GM19452 (cell line): ENCODE measurements around the gene BSN.

ENCODE experiments used
- ATAC-seq: cut with Tn5 transposase; IDR thresholded peaks from one replicate; pipeline ENCODE4 v1.9.1; 2021; ENCODE audit not compliant: unreplicated experiment

Gene BSN

DNA sequence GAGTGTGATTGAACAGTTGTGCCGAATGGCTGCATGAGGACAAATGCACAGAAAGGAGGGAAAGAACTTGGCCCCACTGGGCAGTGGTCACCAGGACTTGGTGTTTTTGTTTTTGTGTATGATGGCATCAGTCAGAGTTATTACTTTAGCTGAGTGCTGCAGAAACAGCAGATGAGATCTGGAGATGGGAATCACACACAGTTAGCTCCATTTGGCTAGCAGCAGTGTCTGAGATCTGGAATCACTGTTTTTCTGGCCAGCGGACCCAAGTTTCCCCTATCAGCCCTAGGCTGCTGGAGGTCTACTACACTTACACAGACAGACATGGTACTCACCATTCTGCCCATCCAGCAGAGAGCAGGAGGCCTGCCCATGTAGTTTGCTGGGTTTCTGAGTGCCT is 74.0 kb downstream of the BSN start:
- no peak for ATAC-seq

DNA sequence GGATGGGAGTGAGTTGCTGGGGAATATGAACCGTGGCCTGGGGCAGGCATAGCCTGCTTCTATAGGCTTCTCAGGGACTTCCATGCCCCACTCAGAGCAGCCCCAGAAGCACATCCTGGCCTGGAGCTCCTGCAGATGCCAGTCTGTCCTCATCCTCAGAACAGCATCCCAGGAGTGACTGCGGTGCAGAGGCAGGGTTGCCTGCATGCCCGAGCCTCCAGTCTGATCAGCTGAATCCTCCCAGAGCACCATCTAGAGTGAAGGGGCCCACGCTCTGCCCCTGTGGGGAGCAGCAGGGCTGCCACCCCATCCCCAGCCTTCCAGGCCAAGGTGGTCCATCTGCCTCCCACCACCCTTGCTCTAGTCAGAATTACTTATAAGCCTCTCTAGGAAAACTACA is 75.2 kb downstream of the BSN start:
- no peak for ATAC-seq

DNA sequence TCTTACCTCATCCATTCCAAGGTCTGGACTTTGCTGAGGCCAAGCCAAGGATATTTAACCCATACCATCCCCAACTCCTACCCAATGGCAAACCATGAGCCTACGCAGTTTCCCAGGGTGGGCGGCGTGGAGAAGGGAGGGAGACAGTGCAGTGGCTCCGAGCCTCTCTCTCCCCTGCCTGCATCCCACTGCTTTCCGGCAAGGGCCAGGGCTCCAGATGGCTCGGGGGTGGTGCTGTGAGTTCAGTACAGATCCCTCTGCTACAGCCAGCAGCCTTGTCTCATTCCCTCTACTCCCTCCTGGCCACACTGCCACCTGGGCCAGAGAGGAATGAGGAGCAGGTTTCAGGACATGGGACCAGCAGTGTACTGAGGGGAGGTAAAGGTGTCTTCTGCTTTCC is 75.6 kb downstream of the BSN start:
- ATAC-seq: no peak

DNA sequence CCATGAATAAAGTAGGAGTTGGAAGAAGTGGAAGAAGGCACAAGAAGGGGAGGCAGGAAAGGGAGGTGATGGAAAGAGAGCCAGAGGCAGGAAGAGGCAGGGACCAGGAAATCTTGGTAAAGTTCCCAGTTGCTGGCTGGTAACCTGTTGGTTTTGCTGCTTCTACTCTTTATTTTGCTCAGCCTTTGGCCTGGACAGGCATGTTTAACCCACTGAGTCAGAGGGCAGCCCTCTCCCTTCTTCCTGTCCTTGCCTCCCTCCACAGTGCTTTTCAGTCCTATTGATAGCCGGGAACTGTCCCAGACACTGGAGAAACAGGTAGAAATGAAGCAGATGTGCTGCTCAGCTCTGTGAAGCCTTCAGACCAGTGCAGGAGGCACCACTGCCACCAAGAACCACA is 76.5 kb downstream of the BSN start:
- ATAC-seq: no peak

DNA sequence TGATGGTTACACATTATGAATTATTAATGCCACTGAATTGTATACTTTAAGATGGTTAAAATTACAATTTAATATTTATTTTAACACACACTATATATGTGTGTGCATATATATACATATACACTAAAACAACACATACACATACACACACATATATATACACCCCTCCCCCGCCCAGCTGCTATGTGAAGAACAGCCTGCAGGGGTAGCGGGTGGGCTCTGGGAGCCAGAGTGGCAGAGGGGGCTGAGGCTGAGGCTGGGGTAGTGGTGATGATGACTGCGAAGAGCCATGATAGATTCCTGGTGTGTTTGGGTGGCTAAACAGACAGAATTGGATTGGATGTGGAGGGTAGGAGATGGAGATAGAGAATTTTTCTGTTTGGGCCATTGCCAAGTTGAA is 80.5 kb downstream of the BSN start:
- no peak for ATAC-seq

DNA sequence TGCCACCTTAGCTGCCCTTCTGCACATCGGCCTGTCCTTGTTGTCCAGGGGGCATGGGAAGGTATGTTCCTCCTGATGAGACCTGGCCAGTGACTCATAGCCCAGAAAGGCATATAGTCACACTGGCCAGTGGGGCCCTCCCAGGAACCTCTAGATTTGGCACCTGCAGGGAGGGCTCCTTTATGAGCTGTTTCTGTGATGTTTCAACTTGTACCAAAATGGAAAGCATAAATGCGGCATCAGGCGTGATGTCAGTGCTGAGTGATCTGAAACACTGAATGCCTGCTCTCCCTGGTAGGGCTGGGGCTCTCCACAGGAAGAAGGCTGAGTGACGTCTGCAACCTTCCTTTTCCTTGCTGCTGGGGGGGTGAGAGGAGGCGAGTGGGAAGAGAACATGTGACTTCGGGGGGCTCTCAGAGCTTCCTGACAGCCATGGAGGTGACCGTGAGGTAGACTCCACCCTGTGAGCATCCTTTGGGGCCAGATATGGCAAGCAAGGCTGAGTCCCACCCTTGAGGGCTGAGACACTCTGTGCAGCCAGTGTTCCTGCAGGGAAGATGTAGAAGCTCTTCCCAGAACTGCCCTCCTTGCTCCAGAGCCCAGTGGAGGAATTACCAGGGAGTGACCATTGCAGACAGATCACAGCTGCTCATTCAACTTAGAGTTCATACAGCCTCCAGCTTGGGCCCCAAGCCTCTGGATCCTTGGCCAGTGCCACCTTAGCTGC is 82.8 kb downstream of the BSN start:
- ATAC-seq: no peak

DNA sequence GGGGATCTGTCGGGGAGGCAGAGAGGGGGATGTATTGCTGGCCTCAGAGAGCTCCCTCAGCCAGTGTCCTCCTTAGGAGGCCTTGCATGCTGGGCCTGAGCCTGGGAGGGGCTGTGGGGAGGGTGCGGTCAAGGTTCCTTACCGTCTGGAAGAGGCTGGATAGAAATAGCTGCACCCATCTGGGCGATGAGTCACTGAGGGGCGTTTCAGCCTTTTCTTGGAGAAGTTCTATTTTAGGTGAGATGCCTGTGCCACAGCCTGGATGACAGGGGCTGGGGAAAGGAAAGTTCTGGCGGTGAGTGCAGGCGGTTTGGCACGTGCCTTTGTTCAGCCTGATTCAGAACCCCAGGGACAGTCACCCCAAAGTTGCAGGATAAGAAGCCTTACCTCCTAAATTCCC is 84.2 kb downstream of the BSN start:
- no peak for ATAC-seq

DNA sequence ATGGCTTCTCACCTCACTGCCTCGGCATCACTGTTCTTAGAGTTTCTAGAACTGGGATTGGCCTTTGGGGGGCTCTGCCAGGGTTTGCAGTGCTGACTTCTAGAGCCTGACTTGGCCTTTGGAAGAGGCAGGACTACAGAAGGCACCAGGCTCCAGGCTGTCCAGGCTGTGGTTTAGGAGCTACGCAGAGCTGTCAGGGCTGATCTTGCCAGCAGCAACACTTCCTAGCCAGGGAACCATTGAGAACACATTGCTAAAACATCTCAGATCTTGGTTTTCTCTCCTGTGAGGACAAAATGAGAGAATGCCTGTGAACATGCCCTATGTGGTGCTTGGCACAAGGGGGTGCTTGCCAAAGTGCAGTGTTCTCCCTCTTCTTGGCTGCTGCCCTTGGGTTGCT is 85.3 kb downstream of the BSN start:
- no peak for ATAC-seq

DNA sequence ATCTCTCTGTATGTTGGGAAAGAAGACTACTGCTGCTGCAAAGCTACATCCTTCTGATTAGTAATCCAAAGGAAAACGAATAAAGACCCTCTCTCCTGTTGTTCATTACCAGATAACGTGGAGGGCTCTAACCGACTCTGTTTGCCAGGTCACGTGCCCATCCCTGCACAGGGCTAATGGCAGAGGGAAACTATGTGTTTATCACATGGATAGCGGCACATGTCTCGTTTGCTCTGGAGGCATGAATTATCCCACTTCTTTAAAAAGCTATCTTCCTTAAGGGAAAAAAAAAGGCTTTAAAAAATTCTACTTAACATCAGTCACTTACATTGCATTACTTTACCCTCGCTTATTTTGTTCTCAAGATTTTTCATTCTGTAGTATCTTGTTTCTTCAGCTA is 87.0 kb downstream of the BSN start:
- no peak for ATAC-seq

DNA sequence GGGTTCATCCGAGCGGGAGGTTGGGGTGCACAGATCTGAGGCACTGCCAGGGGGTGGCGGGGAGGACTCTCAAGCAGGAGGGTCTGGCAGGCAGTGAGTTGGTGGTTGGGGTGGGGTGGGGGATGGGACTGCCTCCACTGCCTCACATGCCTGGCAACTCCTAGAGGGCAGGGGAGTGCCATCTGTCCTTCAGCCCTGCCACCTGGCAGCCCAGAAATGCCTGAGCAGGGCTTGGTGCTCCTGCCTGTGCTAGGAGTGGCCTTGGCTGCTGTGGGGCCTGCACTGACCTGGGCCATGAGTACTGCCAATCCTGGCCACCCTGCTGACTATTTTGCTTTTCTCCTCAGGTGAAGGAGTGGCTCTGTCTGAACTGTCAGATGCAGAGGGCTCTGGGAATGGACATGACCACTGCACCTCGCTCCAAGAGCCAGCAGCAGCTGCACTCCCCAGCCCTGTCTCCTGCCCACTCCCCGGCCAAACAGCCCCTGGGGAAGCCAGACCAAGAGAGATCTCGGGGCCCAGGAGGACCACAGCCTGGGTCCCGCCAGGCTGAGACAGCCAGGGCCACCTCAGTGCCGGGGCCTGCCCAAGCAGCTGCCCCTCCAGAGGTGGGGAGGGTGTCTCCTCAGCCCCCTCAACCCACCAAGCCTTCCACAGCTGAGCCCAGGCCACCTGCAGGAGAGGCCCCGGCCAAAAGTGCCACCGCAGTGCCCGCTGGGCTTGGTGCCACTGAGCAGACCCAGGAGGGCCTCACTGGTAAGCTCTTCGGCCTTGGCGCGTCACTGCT is 87.8 kb downstream of the BSN start:
- no peak for ATAC-seq

DNA sequence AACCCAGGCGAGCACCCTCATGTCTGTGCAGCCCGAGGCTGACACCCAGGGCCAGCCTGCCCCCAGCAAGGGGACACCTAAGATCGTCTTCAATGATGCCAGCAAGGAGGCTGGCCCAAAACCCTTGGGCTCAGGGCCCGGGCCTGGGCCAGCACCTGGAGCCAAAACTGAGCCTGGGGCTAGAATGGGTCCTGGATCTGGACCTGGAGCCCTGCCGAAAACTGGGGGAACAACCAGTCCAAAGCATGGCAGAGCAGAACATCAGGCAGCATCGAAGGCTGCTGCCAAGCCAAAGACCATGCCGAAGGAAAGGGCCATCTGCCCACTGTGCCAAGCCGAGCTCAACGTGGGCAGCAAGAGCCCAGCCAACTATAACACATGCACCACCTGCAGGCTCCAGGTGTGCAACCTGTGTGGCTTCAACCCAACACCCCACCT is 88.5 kb downstream of the BSN start:
- no peak for ATAC-seq

DNA sequence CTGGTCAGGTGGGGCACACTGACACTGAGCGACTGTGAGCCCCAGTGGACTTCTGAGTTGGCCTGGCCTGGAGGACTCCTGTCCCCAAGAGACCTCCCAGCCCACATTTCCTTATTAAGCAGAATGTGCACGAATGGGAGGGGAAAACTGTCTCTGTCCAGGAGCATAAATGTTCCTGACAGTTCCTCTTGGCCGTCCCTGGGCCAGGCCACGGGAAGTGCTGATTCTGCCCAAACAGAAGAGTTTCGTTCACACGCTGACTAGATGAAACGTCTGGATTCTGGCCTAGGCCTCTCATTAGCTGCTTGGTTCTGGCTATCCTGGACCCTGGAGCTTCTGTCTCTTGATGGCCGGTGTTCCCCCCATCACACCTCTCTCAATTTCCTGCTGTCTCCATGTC is 90.4 kb downstream of the BSN start:
- ATAC-seq: no peak

DNA sequence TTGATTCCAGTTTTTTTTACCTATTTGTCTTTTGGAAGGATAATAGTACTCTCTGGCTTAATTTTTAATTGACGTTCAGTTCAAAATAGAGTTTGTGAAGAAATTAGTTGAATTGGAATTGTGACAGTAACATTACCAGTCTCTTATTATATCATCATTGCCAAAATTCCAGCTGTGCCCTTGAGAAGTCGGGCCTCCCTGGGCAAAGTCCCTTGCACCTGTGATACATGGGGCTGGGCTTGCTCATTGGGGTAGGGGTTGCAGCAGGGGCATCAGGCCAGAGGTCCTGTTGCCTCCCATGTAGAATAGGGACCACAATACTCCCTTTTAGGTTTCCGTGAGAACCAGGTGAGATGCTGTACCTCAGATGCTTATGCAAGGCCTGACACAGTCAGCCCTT is 92.0 kb downstream of the BSN start:
- no peak for ATAC-seq

DNA sequence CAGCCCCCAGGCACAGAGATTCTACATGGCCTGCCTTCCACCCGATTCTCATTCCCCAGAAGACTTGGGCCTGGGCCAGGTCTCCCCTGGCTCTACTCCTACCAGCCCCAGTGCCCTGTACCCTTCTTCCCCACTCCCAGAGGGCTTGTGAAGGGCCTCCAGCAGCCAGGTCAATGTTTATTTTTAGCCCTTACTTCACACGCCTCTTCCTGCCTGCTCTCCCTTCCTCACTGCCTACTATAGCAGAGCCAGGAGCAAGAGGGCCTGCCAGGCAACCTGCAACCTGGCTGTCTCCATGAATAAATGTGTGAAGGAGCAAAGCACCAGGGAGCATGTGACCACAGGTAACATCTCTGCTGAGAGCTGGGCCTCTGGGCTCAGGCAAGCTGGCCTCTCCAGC is 93.5 kb downstream of the BSN start:
- ATAC-seq: no peak

DNA sequence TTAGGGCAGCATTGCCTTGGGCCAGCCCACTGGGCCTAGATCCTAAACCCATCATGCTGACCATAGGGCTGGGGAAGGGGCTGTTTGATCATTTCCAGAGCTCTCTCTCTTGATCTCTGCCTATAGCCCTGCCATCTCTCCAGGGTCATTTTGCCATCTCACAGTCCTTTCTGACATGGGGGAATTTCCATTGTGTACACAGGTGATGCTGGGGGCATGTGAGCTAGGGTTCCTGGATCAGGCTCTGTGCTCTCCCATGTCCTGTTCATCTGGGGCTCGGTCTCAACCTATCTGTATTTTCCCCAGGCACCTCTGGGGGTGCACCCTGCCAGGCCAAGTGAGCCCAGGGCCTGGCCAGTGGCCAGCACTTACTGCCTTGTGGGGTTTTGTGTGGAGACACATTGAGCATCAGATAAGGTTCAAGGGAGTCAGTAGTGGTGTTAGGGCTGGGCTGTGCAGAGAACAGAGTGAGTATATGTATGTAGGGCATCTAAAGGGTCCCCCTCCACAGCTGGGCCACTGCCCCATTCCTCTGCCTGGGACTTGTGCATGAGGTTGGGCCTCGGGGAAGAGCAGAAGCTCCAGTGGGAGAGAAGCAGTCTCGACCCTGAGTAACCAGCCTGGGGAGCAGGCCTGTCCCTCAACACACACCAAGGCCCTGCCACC is 94.2 kb downstream of the BSN start:
- no peak for ATAC-seq

DNA sequence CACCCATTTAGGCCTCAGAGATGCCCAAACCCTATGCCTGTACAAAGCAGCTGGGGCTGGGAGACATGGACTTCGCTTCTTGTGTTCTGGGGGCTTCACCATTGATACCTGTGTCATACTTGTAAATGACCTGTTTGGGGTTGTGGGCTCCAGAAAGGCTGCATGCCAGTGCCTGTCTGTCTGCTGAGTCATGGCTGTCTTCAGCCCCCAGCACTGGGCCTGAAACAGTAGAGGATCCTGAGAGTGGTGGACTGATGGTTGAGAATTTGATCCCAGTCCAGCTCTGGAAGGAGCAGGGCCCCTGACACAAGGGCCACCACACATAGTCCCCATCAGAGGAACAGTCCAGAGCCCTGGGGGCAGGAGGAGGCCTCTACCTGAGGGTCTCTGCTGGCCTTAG is 95.3 kb downstream of the BSN start:
- ATAC-seq: no peak

DNA sequence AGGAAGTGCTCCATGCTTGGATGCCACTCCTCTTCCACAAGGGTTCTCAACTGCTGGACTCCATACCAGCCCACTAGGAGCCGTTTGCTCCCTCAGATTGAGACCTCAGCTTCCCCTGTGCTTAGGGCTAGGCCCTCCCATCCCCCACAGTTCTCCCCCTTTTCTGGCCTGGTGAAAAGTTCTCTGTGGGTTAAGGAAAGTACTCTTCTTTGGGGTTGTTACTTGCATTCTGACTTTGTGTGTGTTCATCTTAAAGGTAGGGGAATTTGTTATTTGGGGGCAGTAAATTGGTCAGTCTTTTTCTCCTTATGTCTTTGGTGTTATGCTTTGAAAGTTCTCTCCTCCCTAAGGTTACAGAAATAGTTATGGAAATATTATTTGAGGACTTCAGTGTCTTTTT is 95.9 kb downstream of the BSN start:
- no peak for ATAC-seq

DNA sequence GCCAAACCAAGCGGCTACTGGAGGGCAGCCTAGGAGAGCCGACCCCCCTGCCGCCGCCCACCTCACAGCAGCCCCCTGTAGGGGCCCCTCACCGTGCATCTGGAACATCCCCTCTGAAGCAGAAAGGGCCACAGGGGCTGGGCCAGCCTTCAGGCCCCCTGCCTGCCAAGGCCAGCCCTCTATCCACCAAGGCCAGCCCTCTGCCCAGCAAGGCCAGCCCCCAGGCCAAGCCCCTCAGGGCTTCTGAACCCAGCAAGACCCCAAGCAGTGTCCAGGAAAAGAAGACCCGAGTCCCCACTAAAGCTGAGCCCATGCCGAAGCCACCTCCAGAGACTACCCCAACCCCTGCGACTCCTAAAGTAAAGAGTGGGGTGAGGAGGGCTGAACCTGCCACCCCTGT is 96.4 kb downstream of the BSN start:
- no peak for ATAC-seq

DNA sequence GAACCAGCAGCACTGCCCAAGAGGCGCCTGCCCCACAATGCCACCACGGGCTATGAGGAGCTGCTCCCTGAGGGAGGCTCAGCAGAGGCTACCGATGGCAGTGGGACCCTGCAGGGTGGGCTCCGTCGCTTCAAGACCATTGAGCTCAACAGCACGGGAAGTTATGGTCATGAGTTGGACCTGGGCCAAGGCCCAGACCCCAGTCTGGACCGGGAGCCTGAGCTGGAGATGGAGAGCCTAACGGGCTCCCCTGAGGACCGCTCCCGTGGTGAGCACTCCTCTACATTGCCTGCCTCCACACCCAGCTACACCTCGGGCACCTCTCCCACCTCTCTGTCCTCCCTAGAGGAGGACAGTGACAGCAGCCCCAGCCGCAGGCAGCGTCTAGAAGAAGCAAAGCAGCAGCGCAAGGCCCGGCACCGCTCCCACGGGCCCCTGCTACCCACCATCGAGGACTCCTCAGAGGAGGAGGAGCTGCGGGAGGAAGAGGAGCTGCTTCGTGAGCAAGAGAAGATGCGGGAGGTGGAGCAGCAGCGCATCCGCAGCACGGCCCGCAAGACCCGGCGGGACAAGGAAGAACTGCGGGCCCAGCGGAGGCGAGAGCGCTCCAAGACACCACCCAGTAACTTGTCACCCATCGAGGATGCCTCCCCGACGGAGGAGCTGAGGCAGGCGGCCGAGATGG is 98.1 kb downstream of the BSN start:
- no peak for ATAC-seq

DNA sequence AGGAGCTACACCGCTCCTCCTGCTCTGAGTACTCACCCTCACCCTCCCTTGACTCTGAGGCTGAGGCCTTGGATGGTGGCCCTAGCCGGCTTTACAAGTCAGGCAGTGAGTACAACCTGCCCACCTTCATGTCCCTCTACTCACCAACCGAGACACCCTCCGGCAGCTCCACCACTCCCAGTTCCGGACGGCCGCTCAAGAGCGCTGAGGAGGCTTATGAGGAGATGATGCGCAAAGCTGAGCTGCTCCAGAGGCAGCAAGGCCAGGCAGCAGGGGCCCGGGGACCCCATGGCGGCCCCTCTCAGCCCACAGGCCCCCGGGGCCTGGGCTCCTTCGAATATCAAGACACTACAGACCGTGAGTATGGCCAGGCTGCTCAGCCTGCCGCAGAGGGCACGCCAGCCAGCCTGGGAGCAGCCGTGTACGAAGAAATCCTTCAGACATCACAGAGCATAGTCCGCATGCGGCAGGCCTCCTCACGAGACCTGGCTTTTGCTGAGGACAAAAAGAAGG is 98.7 kb downstream of the BSN start:
- ATAC-seq: no peak

DNA sequence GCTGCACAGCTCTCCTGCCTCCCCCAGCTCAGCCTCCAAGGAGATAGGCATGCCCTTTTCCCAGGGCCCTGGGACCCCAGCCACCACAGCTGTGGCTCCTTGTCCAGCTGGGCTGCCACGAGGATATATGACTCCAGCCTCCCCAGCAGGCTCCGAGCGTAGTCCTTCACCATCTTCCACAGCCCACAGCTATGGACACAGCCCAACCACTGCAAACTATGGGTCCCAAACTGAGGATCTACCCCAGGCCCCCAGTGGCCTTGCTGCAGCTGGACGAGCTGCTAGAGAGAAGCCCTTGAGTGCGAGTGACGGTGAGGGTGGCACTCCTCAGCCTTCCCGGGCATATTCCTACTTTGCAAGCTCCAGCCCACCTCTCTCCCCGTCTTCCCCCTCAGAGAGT is 99.3 kb downstream of the BSN start:
- ATAC-seq: no peak
